ENCODE measurements around the gene SETBP1. TPM values are rescaled to one million over a fixed set of nuclear protein-coding genes. Genes with fewer than 3 reads are reported as not detected.

Gene SETBP1
- total and polyA plus RNA-seq, 2 of the 8 experiments (the other 6 are each of a cell fraction or from before 2014, with no cell fraction given), result 2.0 to 6.5 TPM

- TF ChIP-seq FOSL1 (IDR thresholded peaks at IDR 0.05; ENCODE audit: insufficient read depth, low read depth, low read length), result no peak
- TF ChIP-seq, protein P1, sequence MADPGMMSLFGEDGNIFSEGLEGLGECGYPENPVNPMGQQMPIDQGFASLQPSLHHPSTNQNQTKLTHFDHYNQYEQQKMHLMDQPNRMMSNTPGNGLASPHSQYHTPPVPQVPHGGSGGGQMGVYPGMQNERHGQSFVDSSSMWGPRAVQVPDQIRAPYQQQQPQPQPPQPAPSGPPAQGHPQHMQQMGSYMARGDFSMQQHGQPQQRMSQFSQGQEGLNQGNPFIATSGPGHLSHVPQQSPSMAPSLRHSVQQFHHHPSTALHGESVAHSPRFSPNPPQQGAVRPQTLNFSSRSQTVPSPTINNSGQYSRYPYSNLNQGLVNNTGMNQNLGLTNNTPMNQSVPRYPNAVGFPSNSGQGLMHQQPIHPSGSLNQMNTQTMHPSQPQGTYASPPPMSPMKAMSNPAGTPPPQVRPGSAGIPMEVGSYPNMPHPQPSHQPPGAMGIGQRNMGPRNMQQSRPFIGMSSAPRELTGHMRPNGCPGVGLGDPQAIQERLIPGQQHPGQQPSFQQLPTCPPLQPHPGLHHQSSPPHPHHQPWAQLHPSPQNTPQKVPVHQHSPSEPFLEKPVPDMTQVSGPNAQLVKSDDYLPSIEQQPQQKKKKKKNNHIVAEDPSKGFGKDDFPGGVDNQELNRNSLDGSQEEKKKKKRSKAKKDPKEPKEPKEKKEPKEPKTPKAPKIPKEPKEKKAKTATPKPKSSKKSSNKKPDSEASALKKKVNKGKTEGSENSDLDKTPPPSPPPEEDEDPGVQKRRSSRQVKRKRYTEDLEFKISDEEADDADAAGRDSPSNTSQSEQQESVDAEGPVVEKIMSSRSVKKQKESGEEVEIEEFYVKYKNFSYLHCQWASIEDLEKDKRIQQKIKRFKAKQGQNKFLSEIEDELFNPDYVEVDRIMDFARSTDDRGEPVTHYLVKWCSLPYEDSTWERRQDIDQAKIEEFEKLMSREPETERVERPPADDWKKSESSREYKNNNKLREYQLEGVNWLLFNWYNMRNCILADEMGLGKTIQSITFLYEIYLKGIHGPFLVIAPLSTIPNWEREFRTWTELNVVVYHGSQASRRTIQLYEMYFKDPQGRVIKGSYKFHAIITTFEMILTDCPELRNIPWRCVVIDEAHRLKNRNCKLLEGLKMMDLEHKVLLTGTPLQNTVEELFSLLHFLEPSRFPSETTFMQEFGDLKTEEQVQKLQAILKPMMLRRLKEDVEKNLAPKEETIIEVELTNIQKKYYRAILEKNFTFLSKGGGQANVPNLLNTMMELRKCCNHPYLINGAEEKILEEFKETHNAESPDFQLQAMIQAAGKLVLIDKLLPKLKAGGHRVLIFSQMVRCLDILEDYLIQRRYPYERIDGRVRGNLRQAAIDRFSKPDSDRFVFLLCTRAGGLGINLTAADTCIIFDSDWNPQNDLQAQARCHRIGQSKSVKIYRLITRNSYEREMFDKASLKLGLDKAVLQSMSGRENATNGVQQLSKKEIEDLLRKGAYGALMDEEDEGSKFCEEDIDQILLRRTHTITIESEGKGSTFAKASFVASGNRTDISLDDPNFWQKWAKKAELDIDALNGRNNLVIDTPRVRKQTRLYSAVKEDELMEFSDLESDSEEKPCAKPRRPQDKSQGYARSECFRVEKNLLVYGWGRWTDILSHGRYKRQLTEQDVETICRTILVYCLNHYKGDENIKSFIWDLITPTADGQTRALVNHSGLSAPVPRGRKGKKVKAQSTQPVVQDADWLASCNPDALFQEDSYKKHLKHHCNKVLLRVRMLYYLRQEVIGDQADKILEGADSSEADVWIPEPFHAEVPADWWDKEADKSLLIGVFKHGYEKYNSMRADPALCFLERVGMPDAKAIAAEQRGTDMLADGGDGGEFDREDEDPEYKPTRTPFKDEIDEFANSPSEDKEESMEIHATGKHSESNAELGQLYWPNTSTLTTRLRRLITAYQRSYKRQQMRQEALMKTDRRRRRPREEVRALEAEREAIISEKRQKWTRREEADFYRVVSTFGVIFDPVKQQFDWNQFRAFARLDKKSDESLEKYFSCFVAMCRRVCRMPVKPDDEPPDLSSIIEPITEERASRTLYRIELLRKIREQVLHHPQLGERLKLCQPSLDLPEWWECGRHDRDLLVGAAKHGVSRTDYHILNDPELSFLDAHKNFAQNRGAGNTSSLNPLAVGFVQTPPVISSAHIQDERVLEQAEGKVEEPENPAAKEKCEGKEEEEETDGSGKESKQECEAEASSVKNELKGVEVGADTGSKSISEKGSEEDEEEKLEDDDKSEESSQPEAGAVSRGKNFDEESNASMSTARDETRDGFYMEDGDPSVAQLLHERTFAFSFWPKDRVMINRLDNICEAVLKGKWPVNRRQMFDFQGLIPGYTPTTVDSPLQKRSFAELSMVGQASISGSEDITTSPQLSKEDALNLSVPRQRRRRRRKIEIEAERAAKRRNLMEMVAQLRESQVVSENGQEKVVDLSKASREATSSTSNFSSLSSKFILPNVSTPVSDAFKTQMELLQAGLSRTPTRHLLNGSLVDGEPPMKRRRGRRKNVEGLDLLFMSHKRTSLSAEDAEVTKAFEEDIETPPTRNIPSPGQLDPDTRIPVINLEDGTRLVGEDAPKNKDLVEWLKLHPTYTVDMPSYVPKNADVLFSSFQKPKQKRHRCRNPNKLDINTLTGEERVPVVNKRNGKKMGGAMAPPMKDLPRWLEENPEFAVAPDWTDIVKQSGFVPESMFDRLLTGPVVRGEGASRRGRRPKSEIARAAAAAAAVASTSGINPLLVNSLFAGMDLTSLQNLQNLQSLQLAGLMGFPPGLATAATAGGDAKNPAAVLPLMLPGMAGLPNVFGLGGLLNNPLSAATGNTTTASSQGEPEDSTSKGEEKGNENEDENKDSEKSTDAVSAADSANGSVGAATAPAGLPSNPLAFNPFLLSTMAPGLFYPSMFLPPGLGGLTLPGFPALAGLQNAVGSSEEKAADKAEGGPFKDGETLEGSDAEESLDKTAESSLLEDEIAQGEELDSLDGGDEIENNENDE (IDR thresholded peaks at IDR 0.05; ENCODE audit: insufficient replicate concordance, low read length), result no peak
- TF ChIP-seq SRF (IDR thresholded peaks at IDR 0.05; ENCODE audit: low read depth, low read length), result no peak
- no peak for TF ChIP-seq MAX (IDR thresholded peaks at IDR 0.05)
- TF ChIP-seq SIRT6 (IDR thresholded peaks at IDR 0.05; ENCODE audit: low read length), result no peak
- no peak for TF ChIP-seq SP2 (IDR thresholded peaks at IDR 0.05; ENCODE audit: low read length)
- no peak for TF ChIP-seq BCL11A (IDR thresholded peaks at IDR 0.05; ENCODE audit: low read depth in 2 of 2, low read length in 2 of 2)
- TF ChIP-seq RXRA (IDR thresholded peaks at IDR 0.05; ENCODE audit: insufficient read depth, low read depth, low read length), result no peak
Observed at GRCh38 chr18:44733069-44733753, 52.5 kb downstream of the SETBP1 start (continued).

Data from H1 (cell line).